Activated CD8-positive, alpha-beta memory T cell treated with anti-CD3 and anti-CD28 coated beads, Interleukin-2, amount 50 U/mL, for 24 hours (primary cell): Measurements from ENCODE around the gene CRACR2B.

Experiments
- DNase-seq: peaks from one replicate; pipeline ENCODE4 v3.0.0-alpha.2; 2020; ENCODE audit errors: extremely low read depth

CRACR2B gene

GRCh38 chr11:839875-840617, 12.3 kb downstream of the CRACR2B start:
- DNase-seq, result no peak

DNA sequence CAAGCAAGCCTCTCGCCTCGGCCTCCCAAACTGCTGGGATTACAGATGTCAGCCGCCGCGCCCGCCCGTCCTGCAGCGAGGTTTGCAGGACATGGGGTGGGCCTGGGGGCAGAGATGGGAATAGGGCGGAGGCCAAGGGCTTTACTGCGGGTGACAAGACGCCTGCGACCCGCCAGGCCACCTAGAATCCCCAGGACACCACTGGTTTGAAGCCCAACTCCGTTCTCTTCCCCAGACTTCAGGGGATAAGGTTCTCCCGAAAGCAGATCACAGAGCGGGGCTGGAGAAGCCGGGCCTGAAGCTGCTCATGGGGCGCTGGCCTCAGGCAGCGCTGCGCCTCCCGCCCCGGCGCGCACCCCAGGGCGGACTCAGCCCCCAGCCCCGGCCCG, 14.3 kb downstream of the CRACR2B start:
- DNase-seq, result no peak

- DNase-seq, result peak; percentile 64
Measured at GRCh38 chr11:842370-843002, 14.8 kb downstream of the CRACR2B start, which contains the start of the genes POLR2L and TSPAN4. TSS of gene POLR2L (minus strand) at chr11:842529. CDS start at chr11:842508, 21 bp downstream. TSS of gene TSPAN4 (plus strand) at chr11:842852. CDS start at chr11:850305, 7,453 bp downstream.

GRCh38 chr11:843086-843734, 15.5 kb downstream of the CRACR2B start:
- DNase-seq, result no peak

- no peak for DNase-seq
Measured at GRCh38 chr11:843818-844692, 16.3 kb downstream of the CRACR2B start.

- DNase-seq, result no peak
Measured at GRCh38 chr11:844693-845644, 17.2 kb downstream of the CRACR2B start.

GRCh38 chr11:845872-846495, 18.3 kb downstream of the CRACR2B start:
- no peak for DNase-seq

DNA sequence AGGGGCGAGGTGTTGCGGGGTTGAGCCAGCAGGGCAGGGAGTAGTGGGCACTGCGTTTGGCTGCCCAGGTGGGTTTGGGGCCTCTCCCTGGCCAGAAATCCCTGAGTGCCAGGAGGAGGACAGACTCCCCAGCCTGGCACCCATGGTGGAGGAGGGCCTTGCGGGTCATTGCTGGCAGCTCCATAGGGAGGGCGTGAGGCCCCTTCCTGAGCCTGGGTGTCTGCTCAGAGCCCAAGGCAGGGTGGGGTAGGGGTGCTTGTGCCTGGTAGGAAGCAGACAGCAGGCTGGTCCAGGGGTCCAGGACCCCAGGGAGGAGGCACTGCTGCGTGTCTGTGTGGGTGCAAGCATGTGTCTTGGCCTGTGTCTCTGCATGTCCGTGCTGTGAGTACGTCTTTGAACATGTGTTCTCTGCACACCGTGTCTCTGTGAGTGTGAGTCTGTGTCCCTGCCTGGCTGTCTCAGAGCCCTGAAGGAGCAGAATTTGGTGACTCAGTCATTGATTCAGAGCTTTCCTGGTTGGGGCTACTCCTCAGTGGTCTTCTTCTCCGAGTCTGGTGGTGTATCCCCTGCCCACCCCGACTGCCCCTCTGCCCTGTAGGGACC, 18.9 kb downstream of the CRACR2B start:
- no peak for DNase-seq

GRCh38 chr11:847876-848275, 20.2 kb downstream of the CRACR2B start:
- no peak for DNase-seq

GRCh38 chr11:848380-848931, 20.7 kb downstream of the CRACR2B start:
- no peak for DNase-seq

GRCh38 chr11:849104-849824, 21.5 kb downstream of the CRACR2B start:
- DNase-seq, result no peak

DNA sequence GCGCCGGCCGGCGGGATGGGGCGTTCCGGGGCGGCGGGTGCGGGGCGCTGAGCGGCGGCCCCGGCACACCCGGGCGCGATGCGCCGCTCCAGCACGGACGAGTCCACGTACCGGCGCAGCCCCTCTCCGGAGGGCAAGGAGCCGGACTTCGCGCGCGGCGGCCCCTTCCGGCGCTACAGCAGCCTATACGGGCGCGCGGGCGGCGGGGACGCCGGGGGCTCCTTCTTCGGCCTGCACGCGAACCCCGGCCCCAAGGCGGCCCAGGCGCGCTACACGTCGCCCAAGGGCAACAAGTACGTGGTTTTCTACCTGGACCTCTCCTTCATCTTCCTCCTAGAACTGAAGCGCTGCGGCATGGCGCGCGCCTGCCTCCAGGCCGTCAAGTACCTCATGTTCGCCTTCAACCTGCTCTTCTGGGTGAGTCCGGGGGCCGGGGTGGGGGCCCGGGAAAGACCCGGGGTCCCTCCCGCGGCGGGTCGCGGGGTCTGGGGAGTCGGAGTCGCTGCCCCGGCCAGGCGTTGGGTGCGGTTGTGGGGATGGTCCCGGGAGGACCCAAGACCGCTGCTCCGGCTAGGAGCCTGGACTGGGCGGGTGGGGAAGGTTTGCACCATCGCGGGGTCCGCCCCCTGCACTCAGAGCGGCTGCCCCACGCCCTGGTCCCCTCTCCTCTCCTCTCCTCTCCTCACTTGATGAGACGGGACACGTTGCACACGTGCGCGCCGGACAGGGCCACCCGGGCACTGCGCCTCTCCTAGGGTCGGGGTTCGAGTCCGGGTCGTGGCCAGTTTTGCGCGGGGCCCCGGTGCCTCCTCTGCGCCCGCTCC, 22.4 kb downstream of the CRACR2B start:
- DNase-seq, result no peak

DNA sequence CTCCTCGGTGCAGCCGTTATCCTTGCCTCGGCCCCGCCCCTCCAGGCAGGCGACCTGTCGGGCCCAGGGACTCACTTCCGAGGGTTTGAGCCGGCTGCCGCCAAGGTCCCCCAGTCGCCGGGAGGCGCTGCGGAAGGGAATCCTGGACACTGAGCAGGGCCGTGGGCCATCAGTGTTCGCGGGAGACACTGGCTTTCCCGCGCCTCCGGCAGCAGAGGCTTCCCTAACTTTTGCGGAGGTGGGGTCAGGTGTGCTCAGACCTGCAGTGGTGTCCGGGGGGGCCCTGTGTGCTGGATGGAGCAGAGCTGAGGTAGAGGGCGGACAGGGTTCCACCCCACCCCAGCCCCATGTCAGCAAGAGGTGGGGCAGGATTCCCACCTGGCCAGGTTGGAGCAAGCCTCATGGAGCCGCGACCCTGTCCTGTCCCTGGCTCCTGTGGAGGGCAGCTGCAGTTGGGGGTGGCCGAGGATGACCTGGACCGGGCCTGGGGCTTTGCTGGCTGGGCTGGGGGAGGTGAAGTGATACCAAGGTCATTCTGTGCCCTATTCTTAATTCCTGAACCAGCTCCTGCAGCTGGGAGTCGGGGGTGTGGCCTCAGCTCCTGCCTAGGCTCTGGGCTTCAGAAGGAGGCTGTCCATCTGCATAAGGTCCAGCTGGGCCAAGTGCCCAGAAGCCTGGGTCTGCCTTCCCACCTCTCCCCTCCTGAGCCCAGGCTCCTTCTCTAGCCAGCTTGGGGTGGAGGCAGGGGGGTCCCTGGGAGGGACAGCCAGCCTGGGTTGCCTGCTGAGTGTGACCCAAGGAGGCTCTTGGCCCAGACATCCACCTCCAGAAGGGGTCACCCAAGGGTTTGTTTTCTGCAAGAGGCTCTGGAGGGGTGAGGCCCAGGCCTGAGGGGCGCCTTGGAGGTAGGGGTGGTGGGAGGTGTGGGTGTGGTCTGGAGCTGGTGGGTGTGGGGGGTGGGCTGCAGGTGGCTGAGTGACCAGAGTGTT, 23.4 kb downstream of the CRACR2B start:
- no peak for DNase-seq

DNA sequence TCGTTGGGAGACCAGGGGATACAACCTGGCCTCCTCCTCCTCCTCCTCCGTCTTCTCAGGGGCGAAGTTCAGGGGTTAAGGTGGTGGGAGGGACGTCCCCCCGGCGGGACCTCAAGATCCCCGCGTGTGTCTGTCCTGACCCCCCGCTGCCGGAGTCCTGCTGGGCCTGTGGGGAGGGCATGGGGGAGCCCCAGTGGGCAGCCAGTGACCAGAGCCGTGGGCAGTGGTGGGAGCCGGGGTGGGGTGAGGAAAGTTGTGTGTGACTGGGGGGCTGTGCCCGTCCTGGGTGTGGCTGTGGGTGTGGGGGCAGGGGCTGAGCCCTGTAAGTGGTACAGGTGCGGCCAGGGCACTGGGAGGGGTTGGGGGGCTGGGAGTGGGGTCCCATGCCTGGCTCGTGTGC, 25.0 kb downstream of the CRACR2B start:
- DNase-seq, result no peak

DNA sequence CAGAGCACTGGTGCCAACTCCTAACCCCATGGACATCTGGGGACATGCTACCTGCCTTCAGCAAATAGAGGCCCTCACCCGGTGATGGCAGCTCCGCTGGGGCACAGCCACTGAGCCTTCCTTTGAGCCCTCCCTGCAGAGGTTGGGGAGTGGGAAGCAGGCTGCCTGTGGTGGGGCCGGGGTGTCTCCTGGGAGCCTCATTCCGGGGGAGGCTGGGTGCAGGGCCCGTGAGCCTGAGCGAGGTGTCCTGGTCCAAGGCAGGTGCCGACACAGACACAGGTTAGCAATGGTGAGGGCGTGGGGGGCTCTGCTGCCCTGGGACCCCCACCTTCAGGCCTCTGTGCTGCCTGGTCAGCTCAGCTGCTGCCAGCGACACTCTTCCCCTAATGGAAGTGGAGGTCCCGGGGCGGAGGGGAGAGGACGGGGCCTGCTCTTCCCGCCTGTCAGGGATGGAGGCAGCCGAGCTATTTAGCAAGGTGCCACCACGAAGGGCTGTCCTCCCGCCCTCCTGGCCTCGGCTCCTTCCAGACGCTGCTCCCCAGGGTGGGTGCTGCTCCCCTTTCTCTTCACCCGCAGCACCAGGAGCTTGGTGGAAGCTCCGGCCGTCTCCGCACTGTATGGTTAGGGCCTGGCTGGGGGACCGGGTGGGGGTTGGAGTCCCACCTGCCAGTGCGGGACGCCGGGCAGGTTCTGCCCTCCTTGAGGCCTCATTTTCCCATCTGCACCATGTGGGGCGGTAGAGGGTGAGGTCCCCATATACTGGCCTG, 26.1 kb downstream of the CRACR2B start:
- DNase-seq, result no peak
